Astrocyte (in vitro differentiated cells and primary cell): ENCODE results near the gene OTOG. TPM values are rescaled to one million over a fixed set of nuclear protein-coding genes. Genes with fewer than 3 reads are reported as not detected.

Experiments used
- DNase-seq: peaks from one replicate; pipeline ENCODE4 v3.0.0-alpha.2; 2010; ENCODE audit warnings: low read depth
- FAIRE-seq: peaks from 2 replicates; lab custom pipeline; 2011; peaks lifted over from hg19 to GRCh38; lab: Jason Lieb, UNC
- H2AFZ ChIP-seq: 2 replicates; pipeline ENCODE4 v1.6.0; 2012; ENCODE audit warnings: low read depth, low read length, inconsistent platforms
- H3K27ac ChIP-seq: 2 replicates; pipeline ENCODE4 v1.5.1; 2011; ENCODE audit warnings: low read depth, low read length, inconsistent platforms
- H3K27me3 ChIP-seq: 2 replicates; pipeline ENCODE4 v1.6.0; 2011; ENCODE audit warnings: low read length, inconsistent platforms; ENCODE audit not compliant: insufficient read depth
- H3K36me3 ChIP-seq: 2 replicates; pipeline ENCODE4 v1.5.1; 2011; ENCODE audit warnings: low read length, inconsistent platforms; ENCODE audit not compliant: insufficient read depth
- H3K4me1 ChIP-seq: 2 replicates; pipeline ENCODE4 v1.5.1; 2011; ENCODE audit warnings: low read length, inconsistent platforms; ENCODE audit not compliant: insufficient read depth
- H3K4me2 ChIP-seq: 2 replicates; pipeline ENCODE4 v1.6.0; 2012; ENCODE audit warnings: low read length, inconsistent platforms
- H3K4me3 ChIP-seq: 2 replicates; pipeline ENCODE4 v1.5.1; 2011; ENCODE audit warnings: low read depth, mild to moderate bottlenecking, low read length, inconsistent platforms; ENCODE audit not compliant: insufficient read depth
- H3K79me2 ChIP-seq: 2 replicates; pipeline ENCODE4 v1.6.0; 2012; ENCODE audit warnings: mild to moderate bottlenecking, low read length, inconsistent platforms; ENCODE audit not compliant: insufficient read depth
- H3K9ac ChIP-seq: 2 replicates; pipeline ENCODE4 v1.6.0; 2012; ENCODE audit warnings: mild to moderate bottlenecking, low read length, inconsistent platforms
- H3K9me3 ChIP-seq: 2 replicates; pipeline ENCODE4 v1.5.1; 2012; ENCODE audit warnings: low read depth, mild to moderate bottlenecking, low read length, inconsistent platforms; ENCODE audit not compliant: insufficient read depth
- H4K20me1 ChIP-seq: 2 replicates; pipeline ENCODE4 v1.6.0; 2012; ENCODE audit warnings: low read length, inconsistent platforms; ENCODE audit not compliant: insufficient read depth
- H3K27ac Mint-ChIP-seq: one replicate; pipeline ENCODE4 v1.8.0; 2021; ENCODE audit warnings: mild to moderate bottlenecking, mixed read lengths; ENCODE audit not compliant: unreplicated experiment
- H3K27me3 Mint-ChIP-seq: one replicate; pipeline ENCODE4 v1.8.0; 2021; ENCODE audit warnings: low read depth, mixed read lengths; ENCODE audit not compliant: unreplicated experiment
- H3K36me3 Mint-ChIP-seq: one replicate; pipeline ENCODE4 v1.8.0; 2021; ENCODE audit warnings: low read depth, mixed read lengths; ENCODE audit not compliant: unreplicated experiment
- H3K4me1 Mint-ChIP-seq: one replicate; pipeline ENCODE4 v1.8.0; 2021; ENCODE audit warnings: low read depth, mixed read lengths; ENCODE audit not compliant: unreplicated experiment
- H3K4me3 Mint-ChIP-seq: one replicate; pipeline ENCODE4 v1.8.0; 2021; ENCODE audit warnings: mild to moderate bottlenecking, moderate library complexity, mixed read lengths; ENCODE audit not compliant: unreplicated experiment
- H3K9me3 Mint-ChIP-seq: one replicate; pipeline ENCODE4 v1.8.0; 2021; ENCODE audit warnings: mild to moderate bottlenecking, mixed read lengths; ENCODE audit not compliant: unreplicated experiment
- CTCF ChIP-seq: IDR thresholded peaks from 2 replicates; pipeline ENCODE4 v1.5.1; 2011; ENCODE audit warnings: low read depth, mild to moderate bottlenecking, inconsistent platforms, low read length, moderate library complexity; ENCODE audit not compliant: insufficient read depth
- EZH2 ChIP-seq: IDR thresholded peaks from 2 replicates; pipeline ENCODE4 v1.6.1; 2012; ENCODE audit warnings: mild to moderate bottlenecking, low read length, inconsistent platforms; ENCODE audit not compliant: insufficient read depth
- total RNA-seq: library from RNA; stranded (reverse); gene quantifications from 2 replicates; pipeline ENCODE4 v1.2.1, GENCODE V29; 2021

Gene OTOG
- total RNA-seq, 1 donor from 2014 or later, result not detected

DNA sequence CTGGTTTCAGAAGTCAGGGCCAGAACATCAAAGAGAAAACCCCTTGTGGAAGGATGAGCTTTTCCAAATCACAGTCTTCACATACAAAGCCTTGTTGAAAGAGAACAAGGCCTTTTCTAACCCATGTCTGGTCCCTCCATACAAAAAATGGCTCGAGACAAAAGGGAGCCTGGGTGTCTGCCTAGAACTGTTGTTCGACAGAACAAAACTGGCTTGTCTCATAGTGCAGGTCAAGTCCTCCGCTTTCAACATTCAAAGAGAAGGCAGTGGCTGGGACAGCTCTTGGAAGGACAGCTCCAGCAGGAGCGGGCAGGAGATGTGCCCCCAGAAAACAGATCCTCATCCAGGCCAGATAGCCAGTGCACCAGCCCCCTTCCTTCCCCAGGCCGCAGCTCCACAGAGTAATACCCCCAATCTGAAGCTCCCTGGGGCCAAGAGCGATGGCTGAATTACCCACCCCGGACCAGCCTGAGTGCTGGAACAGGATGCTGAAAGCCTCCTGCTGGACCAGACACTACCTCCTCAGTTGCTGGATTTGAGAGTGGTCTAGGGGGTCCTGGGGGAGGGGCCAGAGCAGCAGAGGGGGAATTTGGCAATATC is 30.4 kb upstream of the OTOG start:
- no peak overlapping the region for H3K4me3 Mint-ChIP-seq
- TF ChIP-seq EZH2 (no peak), CTCF (no peak)
- H3K27me3 Mint-ChIP-seq, result peaks cover 53% of the 10 kb centered on the region
- H3K27me3 ChIP-seq, result peaks cover 25% of the 10 kb centered on the region
- H3K27ac Mint-ChIP-seq, result no peak overlapping the region
- no peaks in the 10 kb centered on the region for H3K36me3 ChIP-seq
- H4K20me1 ChIP-seq, result no peaks in the 10 kb centered on the region
- H3K4me2 ChIP-seq, result no peak overlapping the region
- no peaks in the 10 kb centered on the region for H3K79me2 ChIP-seq
- no peaks in the 10 kb centered on the region for H3K4me1 ChIP-seq
- DNase-seq (no peak), FAIRE-seq (no peak)
- H3K27ac ChIP-seq, result no peak overlapping the region
- no peak overlapping the region for H3K4me3 ChIP-seq
- H3K36me3 Mint-ChIP-seq, result no peaks in the 10 kb centered on the region
- H2AFZ ChIP-seq, result no peak overlapping the region
- no peak overlapping the region for H3K9ac ChIP-seq
- H3K9me3 ChIP-seq, result no peaks in the 10 kb centered on the region
- peaks cover 6% of the 10 kb centered on the region for H3K4me1 Mint-ChIP-seq
- H3K9me3 Mint-ChIP-seq, result peaks cover 6% of the 10 kb centered on the region

DNA sequence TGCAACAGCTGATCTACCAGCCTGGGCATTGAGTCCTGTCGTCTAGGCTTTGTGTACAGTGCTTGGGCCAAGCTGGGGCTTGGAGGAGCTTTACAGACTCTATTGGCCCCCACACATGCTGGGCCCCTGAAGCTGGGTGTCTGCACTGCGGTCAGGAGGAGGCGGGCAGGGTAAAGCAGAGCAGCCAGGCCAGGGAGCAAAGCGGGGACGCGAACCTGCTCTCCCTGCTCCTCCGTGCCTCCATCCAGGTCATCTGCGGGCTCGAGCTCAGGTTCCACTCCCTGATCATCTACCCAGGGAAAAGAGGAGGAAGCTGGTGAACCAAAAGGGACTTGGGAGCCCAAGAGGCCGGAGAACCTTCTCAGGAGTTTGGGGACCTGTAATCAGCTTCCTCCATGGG is 29.9 kb upstream of the OTOG start:
- Mint-ChIP-seq H3K4me1 (peaks cover 6% of the 10 kb centered on the region), H3K9me3 (peaks cover 6% of the 10 kb centered on the region), H3K27me3 (peaks cover 50% of the 10 kb centered on the region), H3K36me3 (no peaks in the 10 kb centered on the region), H3K27ac (no peak overlapping the region), H3K4me3 (no peak overlapping the region)
- Histone ChIP-seq H3K27ac (no peak overlapping the region), H2AFZ (no peak overlapping the region), H3K36me3 (no peaks in the 10 kb centered on the region), H3K4me1 (no peaks in the 10 kb centered on the region), H4K20me1 (no peaks in the 10 kb centered on the region), H3K9me3 (no peaks in the 10 kb centered on the region), H3K4me2 (no peak overlapping the region), H3K4me3 (no peak overlapping the region), H3K9ac (no peak overlapping the region), H3K79me2 (no peaks in the 10 kb centered on the region), H3K27me3 (peaks cover 23% of the 10 kb centered on the region)
- TF ChIP-seq EZH2, result no peak
- no peak for TF ChIP-seq CTCF
- DNase-seq (no peak), FAIRE-seq (no peak)

DNA sequence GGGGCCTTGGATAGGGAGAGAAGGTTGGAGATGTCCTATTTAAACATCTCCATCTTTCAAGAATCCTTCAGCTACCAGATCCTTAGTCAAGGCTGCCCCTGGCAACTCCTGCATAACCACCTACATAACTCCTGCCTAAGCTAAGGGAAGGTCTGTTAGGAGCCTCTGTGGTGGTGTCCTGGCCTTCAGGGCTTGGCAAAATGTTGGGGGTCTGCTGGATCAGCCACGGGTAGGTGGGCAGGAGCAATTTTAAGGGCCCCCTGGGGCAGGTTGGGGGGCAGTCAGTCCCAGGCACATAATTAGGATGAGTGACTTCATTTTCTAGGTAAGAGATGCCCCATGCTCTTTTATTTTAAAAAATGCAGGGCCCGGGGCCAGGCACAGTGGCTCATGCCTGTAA is 28.7 kb upstream of the OTOG start:
- Mint-ChIP-seq H3K4me1 (peaks cover 6% of the 10 kb centered on the region), H3K27me3 (peaks cover 52% of the 10 kb centered on the region), H3K27ac (no peak overlapping the region), H3K4me3 (no peak overlapping the region), H3K36me3 (no peaks in the 10 kb centered on the region), H3K9me3 (peaks cover 4% of the 10 kb centered on the region)
- H3K4me3 ChIP-seq, result no peak overlapping the region
- H3K4me1 ChIP-seq, result no peaks in the 10 kb centered on the region
- FAIRE-seq (no peak), DNase-seq (no peak)
- no peak overlapping the region for H3K4me2 ChIP-seq
- TF ChIP-seq EZH2 (no peak), CTCF (no peak)
- H3K9ac ChIP-seq, result no peak overlapping the region
- H3K36me3 ChIP-seq, result no peaks in the 10 kb centered on the region
- H2AFZ ChIP-seq, result no peak overlapping the region
- H3K79me2 ChIP-seq, result no peaks in the 10 kb centered on the region
- H3K27me3 ChIP-seq, result peaks cover 21% of the 10 kb centered on the region
- no peak overlapping the region for H3K27ac ChIP-seq
- H4K20me1 ChIP-seq, result no peaks in the 10 kb centered on the region
- H3K9me3 ChIP-seq, result no peaks in the 10 kb centered on the region
